GM21576 (cell line): ENCODE results near the gene KCNH3.
"Not testable (repeated sequence)": the region's sequence is repeated elsewhere in the genome, so short reads cannot be mapped to it uniquely, and the experiment has no call there.

Experiments used
- ATAC-seq: cut with Tn5 transposase; IDR thresholded peaks from one replicate; pipeline ENCODE4 v1.9.1; 2021; ENCODE audit warnings: mild to moderate bottlenecking, moderate library complexity; ENCODE audit not compliant: unreplicated experiment

The KCNH3 gene

DNA sequence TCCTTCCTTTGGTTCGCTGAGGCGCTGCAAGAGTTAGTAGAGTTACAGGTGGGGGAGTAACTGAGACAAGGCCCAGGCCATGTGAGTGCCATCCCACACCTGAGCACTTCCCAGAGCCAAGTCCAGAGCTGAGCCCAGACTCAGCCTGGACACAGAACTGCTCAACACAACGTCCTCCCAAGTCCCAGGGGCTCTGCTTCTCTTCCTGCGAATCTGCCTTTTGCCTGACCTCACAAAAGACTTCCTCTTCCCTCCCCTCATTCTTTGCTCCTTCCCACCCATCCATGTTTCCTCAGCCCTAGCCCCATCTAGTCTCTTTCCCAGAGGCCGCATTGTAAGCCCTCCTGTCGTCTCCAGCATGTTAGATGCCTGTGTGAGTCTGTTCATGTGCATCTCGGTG lies 45.8 kb downstream of the KCNH3 start:
- no peak for ATAC-seq

DNA sequence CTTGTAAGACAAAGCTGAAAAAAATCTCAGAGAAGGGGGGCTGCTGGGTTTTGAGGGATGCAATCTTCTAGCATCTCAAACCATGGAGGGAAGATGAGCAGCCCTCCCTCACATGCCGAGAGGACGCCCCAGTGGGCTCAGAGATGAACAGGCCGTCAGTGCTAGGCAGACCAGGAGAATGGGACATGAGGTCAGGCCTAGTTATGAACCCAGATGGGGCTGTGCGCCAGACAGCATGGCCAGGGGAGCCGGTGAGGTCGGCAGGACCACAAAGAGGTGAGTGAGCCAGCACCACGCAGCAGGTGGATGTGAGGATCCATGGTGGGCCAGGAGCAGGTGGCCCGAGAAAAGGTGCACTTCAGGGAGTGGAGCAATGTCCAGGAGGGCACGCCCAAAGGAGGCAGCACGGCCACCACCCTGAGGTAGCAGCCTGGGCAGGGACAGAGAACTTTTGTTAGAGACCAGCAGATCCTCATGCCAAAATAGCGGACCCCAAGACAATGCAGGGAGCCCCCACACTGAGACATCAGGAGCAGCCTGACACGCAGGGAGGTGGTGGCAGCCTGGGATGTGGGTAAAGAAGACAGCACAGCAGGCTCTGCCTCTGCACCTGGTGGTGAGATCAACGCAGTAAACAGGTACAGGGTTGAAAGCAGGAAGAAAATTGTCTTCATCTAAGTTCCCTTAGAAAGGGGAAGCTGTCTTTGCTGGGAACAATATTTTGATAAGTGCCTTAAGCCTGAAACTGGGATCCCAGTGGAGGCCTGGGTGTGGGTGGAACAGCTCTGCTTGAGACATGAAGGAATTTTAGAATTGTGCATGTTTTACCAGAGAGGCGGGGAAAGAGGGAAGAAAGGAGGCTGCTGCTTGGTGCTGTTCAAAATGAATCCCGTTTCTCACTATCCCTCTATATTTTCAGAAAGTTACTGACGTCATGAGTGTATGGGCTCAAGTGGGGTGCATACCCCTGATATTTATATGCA lies 46.9 kb downstream of the KCNH3 start:
- ATAC-seq = no peak

DNA sequence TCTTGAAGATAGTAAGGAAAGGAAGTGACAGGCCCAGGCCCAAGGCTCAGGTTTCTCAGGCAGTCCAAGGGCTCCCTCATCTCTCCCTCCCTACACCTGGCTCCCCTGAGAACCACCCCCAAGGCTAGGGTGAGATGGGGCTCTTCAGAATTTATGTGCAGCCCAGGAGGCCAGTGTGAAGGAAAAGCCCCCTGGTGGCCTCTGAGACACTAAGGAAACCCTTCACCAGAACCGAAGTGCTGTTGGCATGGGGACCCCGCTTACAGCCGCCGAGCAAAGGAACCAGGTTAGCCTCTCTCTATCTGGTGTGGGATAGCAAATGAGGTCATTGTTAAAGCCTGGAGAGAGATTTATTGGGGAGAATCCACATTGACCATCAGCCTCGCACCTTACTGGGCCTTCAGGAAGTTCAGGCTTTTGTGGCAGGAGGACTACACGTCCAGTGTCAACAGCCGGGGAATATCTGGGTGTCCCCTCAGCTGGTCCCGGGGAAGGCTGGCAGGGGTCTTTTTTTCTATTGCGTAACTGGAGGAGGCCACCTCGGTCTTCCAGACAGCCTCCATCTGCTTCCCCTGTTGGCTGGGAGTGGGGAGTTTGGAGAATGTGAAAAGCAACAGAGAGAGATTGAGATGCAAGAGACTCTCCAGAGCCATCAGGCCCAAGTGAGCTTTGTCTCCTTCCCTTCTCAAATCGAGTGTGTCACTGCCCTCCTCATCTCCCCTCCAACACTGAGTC lies 48.5 kb downstream of the KCNH3 start:
- no peak for ATAC-seq

DNA sequence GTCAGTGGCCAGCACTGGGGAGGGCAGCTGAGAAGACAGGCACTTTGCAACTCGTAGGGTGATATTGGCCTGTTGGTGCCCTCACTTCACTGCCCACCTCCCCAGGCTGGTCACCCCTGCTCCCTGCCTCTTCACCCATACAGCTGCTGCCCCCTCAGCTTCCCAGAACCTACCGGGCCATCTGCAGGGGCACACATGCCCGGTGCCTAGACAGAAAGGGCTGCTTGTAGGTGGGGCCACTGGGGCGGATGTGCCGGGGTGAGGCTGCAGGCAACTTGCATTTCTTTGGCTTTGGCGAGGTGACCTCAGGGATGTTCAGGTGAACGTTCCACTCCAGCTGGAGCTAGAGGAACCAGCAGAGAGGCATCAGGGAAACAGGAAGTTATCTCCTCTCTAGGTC lies 49.5 kb downstream of the KCNH3 start:
- ATAC-seq = no peak

DNA sequence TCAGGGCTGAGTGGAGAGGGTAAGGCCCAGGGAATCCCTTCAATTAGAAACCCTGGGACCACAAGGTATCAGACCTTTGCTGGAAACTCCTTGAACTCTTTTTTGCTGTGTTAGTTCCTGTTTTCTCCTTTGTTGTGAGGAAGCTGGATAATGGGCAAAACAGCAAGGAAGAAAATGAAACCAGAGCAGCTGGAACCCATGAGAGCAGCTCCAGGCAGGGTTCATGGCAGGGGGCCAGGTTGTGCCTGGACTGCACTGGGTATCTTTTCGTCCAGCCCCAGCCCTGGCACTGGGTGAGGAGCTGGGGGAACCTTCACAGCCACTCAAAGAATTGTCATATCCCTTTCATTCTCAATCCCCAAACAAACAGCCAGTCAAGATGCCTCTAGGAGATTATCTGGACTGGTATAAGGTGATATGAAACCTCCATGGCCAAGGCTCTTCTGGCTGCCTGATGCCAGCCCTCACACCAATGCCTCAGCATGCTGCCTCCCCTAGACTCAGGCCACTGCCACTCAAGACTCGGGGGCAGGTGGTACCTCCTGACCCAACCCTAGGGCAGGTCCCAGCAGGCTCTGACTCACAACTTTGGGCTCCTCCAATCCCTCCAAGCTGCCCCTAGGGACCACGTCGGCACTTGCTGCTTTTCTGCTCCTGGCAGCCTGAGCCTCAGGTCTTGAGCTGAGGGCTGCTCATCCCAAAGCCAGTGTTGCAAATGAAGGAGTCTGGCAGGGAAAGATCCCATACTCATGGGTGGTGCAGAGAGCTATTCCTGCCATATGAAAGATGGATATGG lies 50.1 kb downstream of the KCNH3 start:
- ATAC-seq = no peak

- ATAC-seq = no peak
Observed at GRCh38 chr12:49598527-49598926, 59.7 kb downstream of the KCNH3 start.

DNA sequence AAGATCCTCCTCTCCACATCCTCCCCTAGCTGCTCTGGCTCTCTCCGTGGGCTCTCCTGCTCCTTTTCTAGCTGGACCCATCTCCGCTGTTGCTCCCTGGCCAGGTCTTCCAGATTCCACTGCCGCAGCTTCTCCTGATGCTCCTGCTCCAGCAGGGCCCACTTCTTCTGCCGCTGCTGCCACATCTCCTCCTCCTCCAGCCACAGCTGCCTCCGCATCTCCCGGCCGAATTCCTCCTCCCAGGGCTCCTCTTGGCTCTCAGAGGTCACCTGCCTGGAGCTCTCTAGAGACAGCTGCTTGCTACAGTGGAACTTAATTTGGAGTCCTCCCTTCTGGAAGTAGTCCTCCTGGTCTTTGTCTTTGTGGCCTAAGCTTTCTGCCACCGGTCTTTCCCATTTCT lies 61.1 kb downstream of the KCNH3 start:
- no peak for ATAC-seq

DNA sequence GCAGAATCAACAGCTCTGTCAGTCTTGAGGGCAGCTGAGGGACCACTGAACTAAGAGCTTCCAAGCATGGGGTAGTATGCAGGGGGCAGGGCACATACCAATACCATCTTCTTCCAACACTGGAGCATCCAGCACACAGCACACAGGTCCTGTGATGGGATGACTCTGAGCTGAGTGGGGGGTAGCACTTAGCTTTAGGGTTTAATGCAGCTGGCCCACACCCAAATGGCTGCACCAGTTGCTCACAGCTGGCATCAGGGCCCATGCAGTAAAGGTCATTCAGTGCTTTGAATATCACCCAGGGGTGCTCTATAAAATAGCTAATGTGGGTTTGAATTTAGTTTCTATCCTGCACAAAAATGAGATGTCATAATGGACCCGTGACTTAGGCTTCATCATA lies 64.9 kb downstream of the KCNH3 start:
- ATAC-seq = no peak

DNA sequence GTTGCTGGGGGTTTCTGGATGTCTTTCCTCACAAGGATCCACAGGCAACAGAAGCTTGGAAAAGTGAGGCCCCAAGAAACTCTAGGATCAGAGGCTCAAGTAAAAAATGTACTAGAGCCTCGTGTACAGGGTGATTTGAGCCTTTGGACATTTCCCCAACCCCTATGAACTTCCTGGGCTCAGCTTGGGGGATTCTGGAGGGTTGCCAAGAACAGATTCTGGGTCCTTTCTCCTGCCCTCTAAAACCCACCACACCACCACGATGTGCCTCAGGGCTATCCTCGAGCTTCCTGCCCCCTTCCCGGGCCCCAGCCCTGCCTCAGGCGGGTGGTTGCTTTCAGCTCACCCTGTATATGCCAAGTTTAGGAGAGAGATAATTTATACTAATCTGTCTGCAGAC lies 66.0 kb downstream of the KCNH3 start:
- ATAC-seq = no peak

DNA sequence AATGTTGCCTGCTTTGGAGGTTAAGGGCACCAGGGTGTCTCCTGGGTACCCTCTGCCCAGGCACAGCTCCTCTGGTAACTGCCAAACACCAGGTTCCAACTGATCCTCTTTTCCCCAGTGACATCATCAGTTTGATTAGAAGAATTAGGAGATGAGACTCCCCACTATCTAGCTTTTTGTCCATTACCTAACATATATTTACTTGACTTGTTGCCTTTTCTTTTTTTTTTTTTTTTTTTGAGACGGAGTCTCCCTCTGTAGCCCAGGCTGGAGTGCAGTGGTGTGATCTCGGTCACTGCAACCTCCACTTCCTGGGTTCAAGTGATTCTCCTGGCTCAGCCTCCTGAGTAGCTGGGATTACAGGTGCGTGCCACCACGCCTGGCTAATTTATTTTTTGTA lies 66.7 kb downstream of the KCNH3 start, which contains the start of gene FAM186B:
TSS of gene FAM186B (minus strand) at position 101 of the 400 bp plus-strand sequence. CDS start 162 bp downstream, outside the sequence.
- not testable (repeated sequence) for ATAC-seq
